ENCODE data around the gene SEC14L3.
"Not testable (repeated sequence)": the region's sequence is repeated elsewhere in the genome, so short reads cannot be mapped to it uniquely, and the experiment has no call there.

The SEC14L3 gene

DNA sequence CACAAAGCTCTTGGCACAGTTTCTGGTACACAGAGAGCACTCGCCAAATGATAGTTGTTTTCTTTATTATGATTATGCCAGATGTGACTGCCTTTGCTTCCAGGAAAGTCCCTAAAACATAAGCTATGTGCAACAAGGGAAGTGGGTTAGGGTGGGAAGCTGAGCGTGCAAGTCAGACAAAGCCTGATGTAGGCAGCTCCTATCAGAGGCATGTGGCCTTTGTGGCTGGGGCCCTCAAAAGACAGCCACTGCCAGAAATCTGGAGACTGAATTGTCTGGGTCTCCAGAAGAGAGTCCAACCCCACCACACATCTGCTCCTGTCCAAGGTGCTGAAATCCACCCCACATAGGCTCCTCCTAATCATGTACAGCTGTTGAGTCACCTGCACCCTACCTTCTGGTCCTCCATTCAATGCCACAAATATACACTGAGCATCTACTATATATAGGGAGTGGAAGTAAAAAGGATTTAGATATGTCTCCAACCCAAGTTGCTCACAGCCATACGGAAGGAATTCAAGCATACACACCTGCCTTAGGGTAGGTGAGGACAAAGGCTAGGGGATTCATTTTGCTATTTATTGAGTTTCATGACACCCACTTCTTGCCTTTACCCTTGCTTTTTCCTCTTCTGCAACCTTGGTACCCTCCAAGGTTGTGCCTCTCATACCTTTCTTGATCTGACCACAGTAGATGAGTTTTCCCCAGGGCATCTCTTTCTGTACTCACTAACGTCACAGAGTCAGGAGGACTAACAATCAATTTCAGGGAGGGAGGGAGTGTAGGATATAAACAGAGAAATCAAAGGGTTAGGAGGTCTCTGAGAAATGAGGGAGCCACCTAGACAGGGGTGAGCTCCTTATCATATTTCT, 12.4 kb downstream of the SEC14L3 start:
- TF ChIP-seq, protein P1, sequence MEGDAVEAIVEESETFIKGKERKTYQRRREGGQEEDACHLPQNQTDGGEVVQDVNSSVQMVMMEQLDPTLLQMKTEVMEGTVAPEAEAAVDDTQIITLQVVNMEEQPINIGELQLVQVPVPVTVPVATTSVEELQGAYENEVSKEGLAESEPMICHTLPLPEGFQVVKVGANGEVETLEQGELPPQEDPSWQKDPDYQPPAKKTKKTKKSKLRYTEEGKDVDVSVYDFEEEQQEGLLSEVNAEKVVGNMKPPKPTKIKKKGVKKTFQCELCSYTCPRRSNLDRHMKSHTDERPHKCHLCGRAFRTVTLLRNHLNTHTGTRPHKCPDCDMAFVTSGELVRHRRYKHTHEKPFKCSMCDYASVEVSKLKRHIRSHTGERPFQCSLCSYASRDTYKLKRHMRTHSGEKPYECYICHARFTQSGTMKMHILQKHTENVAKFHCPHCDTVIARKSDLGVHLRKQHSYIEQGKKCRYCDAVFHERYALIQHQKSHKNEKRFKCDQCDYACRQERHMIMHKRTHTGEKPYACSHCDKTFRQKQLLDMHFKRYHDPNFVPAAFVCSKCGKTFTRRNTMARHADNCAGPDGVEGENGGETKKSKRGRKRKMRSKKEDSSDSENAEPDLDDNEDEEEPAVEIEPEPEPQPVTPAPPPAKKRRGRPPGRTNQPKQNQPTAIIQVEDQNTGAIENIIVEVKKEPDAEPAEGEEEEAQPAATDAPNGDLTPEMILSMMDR (conservative IDR thresholded peaks at IDR 0.05; ENCODE audit: low read depth, low read length) = no peak
- DNase-seq (ENCODE audit: low read depth) = no peak
- no peak overlapping the region for H3K4me3 ChIP-seq (ENCODE audit: low read length)

DNA sequence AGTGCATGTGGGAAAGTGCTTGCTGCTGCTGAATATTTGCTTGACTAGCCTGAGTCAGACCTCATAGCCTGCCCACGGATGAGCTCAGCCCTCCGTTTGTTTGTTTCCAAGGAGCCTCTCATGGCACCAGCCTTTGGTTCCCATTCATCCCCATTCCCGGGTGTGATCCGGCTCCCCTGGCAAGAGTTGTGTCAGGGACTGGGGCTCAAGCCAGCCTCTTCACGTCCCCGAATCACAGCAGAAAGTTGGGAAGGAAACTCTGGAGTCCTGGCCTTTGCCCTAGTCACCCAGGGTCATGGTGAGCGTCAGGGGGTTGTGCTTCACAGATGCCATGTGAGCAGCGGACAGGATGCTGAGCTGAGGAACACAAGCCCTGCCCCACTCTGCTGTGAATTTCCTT, 13.8 kb downstream of the SEC14L3 start:
- TF ChIP-seq, protein P1 (conservative IDR thresholded peaks at IDR 0.05; ENCODE audit: low read depth, low read length) = no peak
- no peak overlapping the region for H3K4me3 ChIP-seq (ENCODE audit: low read length)
- DNase-seq (ENCODE audit: low read depth) = no peak

DNA sequence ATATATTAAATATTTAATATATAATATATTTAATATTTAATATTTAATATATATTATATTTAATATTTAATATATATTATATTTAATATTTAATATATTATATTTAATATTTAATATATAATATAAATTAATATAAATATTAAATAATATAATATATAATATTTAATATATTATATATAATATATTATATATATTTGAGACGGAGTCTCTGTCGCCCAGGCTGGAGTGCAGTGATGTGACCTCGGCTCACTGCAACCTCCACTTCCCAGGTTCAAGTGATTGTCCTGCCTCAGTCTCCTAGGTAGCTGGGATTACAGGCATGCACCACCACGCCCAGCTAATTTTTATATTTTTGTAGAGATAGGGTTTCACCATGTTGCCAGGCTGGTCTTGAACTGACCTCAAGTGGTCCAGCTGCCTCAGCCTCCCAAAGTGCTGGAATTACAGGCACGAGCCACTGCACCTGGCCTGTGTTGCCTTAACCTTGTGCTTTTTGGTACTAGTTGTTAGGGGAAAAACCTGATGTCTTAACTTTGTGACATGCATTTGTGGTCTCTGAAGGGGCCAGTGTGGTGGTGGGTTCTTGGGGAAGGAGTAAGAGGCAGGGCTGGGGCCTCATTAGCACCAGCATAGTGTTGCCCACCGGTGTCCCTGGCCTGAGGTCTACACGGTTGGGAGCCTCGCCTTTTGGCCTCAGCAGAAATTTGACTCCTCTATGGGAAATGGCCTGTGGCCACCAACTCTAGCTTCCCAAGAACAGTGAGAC, 16.6 kb downstream of the SEC14L3 start:
- TF ChIP-seq, protein P1 (conservative IDR thresholded peaks at IDR 0.05; ENCODE audit: low read depth, low read length) = no peak
- no peak for DNase-seq (ENCODE audit: low read depth)
- no peak overlapping the region for H3K4me3 ChIP-seq (ENCODE audit: low read length)

DNA sequence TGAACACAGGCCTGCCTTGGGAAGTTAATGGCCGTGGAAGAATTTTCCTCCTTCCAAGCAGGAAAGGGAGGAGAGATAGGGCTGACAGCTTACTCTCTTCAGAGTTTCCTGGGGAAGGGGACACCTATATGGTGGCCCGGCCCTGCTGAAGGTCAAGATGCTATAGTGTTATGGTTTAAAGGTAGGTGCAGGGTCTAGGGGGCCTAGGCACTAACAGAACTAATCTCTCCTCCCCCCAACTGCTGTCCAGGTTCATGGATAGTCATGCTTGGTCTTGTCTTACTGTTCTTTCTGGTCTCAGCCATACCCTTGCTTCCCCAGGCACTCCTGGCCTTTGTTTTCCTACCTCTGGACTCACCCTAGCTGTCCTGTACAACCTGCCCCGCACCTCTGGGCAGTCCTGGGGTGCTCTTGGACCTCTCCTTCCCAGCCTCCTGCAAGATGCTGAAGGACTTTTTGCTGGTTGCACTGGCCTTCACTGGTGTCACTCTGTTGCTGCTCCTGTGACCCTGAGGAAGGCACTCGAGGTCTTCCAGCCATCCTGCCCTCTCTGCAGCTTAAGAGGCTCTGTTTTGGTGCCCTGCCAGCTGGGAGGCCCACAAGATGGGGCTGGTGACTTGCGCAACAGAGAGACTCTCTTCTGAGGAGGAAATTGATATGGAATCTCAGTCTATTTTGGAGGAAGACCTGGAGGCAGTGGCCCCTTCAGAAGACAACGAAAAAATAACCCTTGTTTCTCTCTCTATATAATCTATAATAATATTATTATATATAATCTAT, 17.9 kb downstream of the SEC14L3 start:
- TF ChIP-seq, protein P1 (conservative IDR thresholded peaks at IDR 0.05; ENCODE audit: low read depth, low read length) = no peak
- DNase-seq (ENCODE audit: low read depth) = no peak
- no peak overlapping the region for H3K4me3 ChIP-seq (ENCODE audit: low read length)

DNA sequence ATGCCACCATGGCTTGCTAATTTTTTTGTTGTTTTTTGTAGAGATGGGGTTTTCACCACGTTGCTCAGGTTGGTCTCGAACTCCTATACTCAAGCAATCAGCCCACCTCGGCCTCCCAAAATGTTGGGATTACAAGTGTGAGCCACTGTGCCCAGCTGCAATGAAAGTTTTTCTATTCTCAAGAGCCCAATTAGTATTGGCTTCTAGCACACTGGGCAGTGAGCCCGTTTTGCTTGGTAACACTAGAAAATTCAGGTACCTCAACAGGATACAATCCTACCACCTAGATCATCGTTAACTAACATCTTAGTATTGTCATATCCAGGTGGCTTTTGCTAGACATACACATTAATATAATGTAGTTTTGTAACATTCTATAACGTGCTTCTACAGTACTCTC, 19.0 kb downstream of the SEC14L3 start:
- no peak overlapping the region for H3K4me3 ChIP-seq (ENCODE audit: low read length)
- TF ChIP-seq, protein P1 (conservative IDR thresholded peaks at IDR 0.05; ENCODE audit: low read depth, low read length) = no peak
- no peak for DNase-seq (ENCODE audit: low read depth)

DNA sequence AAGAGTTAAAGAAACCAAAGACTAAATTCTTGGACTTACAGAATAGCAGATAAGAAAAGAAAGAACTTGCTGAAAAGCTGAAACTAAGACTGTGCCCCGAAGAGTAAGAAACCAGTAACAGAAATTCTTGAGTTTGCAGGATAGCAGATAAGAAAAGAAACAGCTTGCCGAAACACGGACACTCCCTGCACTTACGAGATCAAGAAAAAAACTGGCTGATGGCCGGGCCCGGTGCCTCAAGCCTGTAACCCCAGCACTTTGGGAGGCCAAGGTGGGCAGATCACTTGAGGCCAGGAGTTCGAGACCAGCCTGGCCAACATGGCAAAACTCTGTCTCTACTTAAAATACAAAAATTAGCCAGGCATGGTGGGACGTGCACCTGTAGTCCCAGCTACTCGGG, 20.3 kb downstream of the SEC14L3 start:
- not testable (repeated sequence) for H3K4me3 ChIP-seq (ENCODE audit: low read length); DNase-seq (ENCODE audit: low read depth)

DNA sequence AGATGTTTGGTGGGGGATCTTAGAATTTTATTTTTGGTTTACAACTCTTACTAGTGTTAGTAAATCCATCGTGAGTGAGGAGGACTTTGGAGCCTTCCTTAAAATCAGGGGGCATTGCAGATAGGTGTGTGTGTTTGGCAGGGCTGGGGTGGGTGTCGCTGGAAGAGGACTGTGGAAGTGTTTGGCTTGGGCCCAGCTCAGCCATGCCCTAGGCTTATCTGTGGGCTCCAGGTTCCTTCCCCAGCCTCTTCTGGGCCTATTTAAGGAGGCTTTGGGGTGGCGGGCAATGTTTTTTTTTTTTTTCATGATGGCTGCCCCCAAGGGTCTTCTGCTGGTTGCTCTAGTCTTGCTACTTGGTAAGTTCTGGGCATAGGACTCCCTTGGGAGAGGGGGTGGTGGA, 24.2 kb downstream of the SEC14L3 start:
- H3K4me3 ChIP-seq (ENCODE audit: low read length) = no peak overlapping the region
- no peak for DNase-seq (ENCODE audit: low read depth)
- TF ChIP-seq, protein P1 (conservative IDR thresholded peaks at IDR 0.05; ENCODE audit: low read depth, low read length) = no peak

Data from retinal pigment epithelial cell (primary cell).